Measurements from ENCODE around the gene SMIM1.

The SMIM1 gene

GRCh38 chr1:3772715-3773571 lies at the start of gene SMIM1:
Gene SMIM1, plus strand, starts transcription at chr1:3772749. Its CDS starts 2,625 bp downstream, at chr1:3775374.
- no peak for DNase-seq

GRCh38 chr1:3722846-3723245 lies 49.7 kb upstream of the SMIM1 start:
- DNase-seq = no peak

- peak; percentile 77 for DNase-seq
These were observed 48.0 kb upstream of the SMIM1 start for GRCh38 chr1:3724416-3725030.

GRCh38 chr1:3725366-3725765 lies 47.2 kb upstream of the SMIM1 start:
- DNase-seq = no peak

- DNase-seq = peak; percentile 19
These were observed 45.3 kb upstream of the SMIM1 start for GRCh38 chr1:3727042-3727824.

- DNase-seq = no peak
These were observed 44.4 kb upstream of the SMIM1 start for GRCh38 chr1:3727825-3728776.

GRCh38 chr1:3729594-3730542 lies 42.7 kb upstream of the SMIM1 start:
- no peak for DNase-seq

- no peak for DNase-seq
These were observed 41.9 kb upstream of the SMIM1 start for GRCh38 chr1:3730543-3731247.

GRCh38 chr1:3731583-3732433 lies 40.7 kb upstream of the SMIM1 start:
- DNase-seq = no peak

GRCh38 chr1:3732434-3733093 lies 40.0 kb upstream of the SMIM1 start:
- no peak for DNase-seq

GRCh38 chr1:3733094-3733882 lies 39.3 kb upstream of the SMIM1 start:
- DNase-seq = no peak

- DNase-seq = no peak
These were observed 38.5 kb upstream of the SMIM1 start for GRCh38 chr1:3733883-3734589.

- DNase-seq = no peak
These were observed 37.9 kb upstream of the SMIM1 start for GRCh38 chr1:3734602-3735001.

- DNase-seq = no peak
These were observed 37.4 kb upstream of the SMIM1 start for GRCh38 chr1:3735027-3735681.

GRCh38 chr1:3735688-3736087 lies 36.9 kb upstream of the SMIM1 start:
- DNase-seq = no peak

- no peak for DNase-seq
These were observed 36.4 kb upstream of the SMIM1 start for GRCh38 chr1:3736131-3736561.

- DNase-seq = no peak
These were observed 35.8 kb upstream of the SMIM1 start for GRCh38 chr1:3736708-3737107.
